SU-DHL-6 (cell line): ENCODE data around the gene KLHL22.

Experiments used
- EZH2phosphoT487 ChIP-seq: fragments of 200-600 bp; sonication (generic), shearing (Covaris generic); conservative IDR thresholded peaks from 2 replicates; pipeline ENCODE4 v1.6.1; 2018; ENCODE audit warnings: mild to moderate bottlenecking, antibody characterized with exemption, low read length, moderate library complexity, mixed read lengths
- TF ChIP-seq, protein P1 (sequence below): fragments of 200-600 bp; sonication (generic); IDR thresholded peaks from one replicate; pipeline ENCODE4 v1.5.1; 2017; ENCODE audit warnings: antibody characterized with exemption, mild to moderate bottlenecking, low read length, moderate library complexity; ENCODE audit not compliant: insufficient read depth, poor library complexity, severe bottlenecking

GRCh38 chr22:20463324-20464095 lies 32.1 kb downstream of the KLHL22 start:
- TF ChIP-seq, protein P1, sequence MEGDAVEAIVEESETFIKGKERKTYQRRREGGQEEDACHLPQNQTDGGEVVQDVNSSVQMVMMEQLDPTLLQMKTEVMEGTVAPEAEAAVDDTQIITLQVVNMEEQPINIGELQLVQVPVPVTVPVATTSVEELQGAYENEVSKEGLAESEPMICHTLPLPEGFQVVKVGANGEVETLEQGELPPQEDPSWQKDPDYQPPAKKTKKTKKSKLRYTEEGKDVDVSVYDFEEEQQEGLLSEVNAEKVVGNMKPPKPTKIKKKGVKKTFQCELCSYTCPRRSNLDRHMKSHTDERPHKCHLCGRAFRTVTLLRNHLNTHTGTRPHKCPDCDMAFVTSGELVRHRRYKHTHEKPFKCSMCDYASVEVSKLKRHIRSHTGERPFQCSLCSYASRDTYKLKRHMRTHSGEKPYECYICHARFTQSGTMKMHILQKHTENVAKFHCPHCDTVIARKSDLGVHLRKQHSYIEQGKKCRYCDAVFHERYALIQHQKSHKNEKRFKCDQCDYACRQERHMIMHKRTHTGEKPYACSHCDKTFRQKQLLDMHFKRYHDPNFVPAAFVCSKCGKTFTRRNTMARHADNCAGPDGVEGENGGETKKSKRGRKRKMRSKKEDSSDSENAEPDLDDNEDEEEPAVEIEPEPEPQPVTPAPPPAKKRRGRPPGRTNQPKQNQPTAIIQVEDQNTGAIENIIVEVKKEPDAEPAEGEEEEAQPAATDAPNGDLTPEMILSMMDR: no peak
- TF ChIP-seq EZH2phosphoT487: no peak
